Osteocyte (in vitro differentiated cells): ENCODE results near the gene RUNX2. TPM values are rescaled to one million over a fixed set of nuclear protein-coding genes. Genes with fewer than 3 reads are reported as not detected.

Source experiments
- DNase-seq: peaks from one replicate; pipeline ENCODE4 v3.0.0; 2021; ENCODE audit warnings: mixed read lengths; ENCODE audit not compliant: unreplicated experiment; ENCODE audit errors: extremely low spot score
- H3K27ac Mint-ChIP-seq: one replicate; pipeline ENCODE4 v1.8.0; 2021; ENCODE audit warnings: mild to moderate bottlenecking, mixed read lengths; ENCODE audit not compliant: unreplicated experiment
- H3K27me3 Mint-ChIP-seq: one replicate; pipeline ENCODE4 v1.8.0; 2021; ENCODE audit warnings: mixed read lengths; ENCODE audit not compliant: unreplicated experiment
- H3K36me3 Mint-ChIP-seq: one replicate; pipeline ENCODE4 v1.8.0; 2021; ENCODE audit warnings: mixed read lengths; ENCODE audit not compliant: unreplicated experiment
- H3K4me1 Mint-ChIP-seq: one replicate; pipeline ENCODE4 v1.8.0; 2021; ENCODE audit warnings: mixed read lengths; ENCODE audit not compliant: unreplicated experiment
- H3K4me3 Mint-ChIP-seq: one replicate; pipeline ENCODE4 v1.8.0; 2021; ENCODE audit warnings: mild to moderate bottlenecking, moderate library complexity, mixed read lengths; ENCODE audit not compliant: unreplicated experiment
- H3K9me3 Mint-ChIP-seq: one replicate; pipeline ENCODE4 v1.8.0; 2021; ENCODE audit warnings: mixed read lengths; ENCODE audit not compliant: unreplicated experiment
- CTCF ChIP-seq: fragments of 200-600 bp; sonication (generic); IDR thresholded peaks from 2 replicates; pipeline ENCODE4 v1.5.0; 2021; ENCODE audit warnings: antibody characterized with exemption, mild to moderate bottlenecking, moderate library complexity
- total RNA-seq: library from RNA; stranded (reverse); gene quantifications from 2 replicates; pipeline ENCODE4 v1.2.1, GENCODE V29; 2021

Gene RUNX2
- total RNA-seq, 1 donor from 2014 or later = 28.1 TPM

- H3K9me3 Mint-ChIP-seq = no peaks in the 10 kb centered on the region
- no peaks in the 10 kb centered on the region for H3K27me3 Mint-ChIP-seq
- no peak for TF ChIP-seq CTCF
- H3K36me3 Mint-ChIP-seq = peaks cover 32% of the 10 kb centered on the region
- DNase-seq = no peak
- no peak overlapping the region for H3K4me3 Mint-ChIP-seq
- peaks cover 15% of the 10 kb centered on the region for H3K4me1 Mint-ChIP-seq
- H3K27ac Mint-ChIP-seq = no peak overlapping the region
Observed at GRCh38 chr6:45455408-45455807, 127.3 kb downstream of the RUNX2 start.

GRCh38 chr6:45457141-45457540 is 129.0 kb downstream of the RUNX2 start:
- no peaks in the 10 kb centered on the region for H3K9me3 Mint-ChIP-seq
- no peak overlapping the region for H3K27ac Mint-ChIP-seq
- peaks cover 16% of the 10 kb centered on the region for H3K36me3 Mint-ChIP-seq
- H3K4me1 Mint-ChIP-seq = peaks cover 10% of the 10 kb centered on the region
- TF ChIP-seq CTCF = no peak
- H3K27me3 Mint-ChIP-seq = no peaks in the 10 kb centered on the region
- DNase-seq = no peak
- H3K4me3 Mint-ChIP-seq = no peak overlapping the region

- DNase-seq = no peak
- H3K27me3 Mint-ChIP-seq = no peaks in the 10 kb centered on the region
- H3K4me3 Mint-ChIP-seq = no peak overlapping the region
- no peaks in the 10 kb centered on the region for H3K9me3 Mint-ChIP-seq
- H3K36me3 Mint-ChIP-seq = peaks cover 10% of the 10 kb centered on the region
- H3K4me1 Mint-ChIP-seq = peaks cover 10% of the 10 kb centered on the region
- H3K27ac Mint-ChIP-seq = no peak overlapping the region
- no peak for TF ChIP-seq CTCF
Observed at GRCh38 chr6:45458672-45459071, 130.5 kb downstream of the RUNX2 start.

GRCh38 chr6:45460166-45460565 is 132.0 kb downstream of the RUNX2 start:
- no peak for TF ChIP-seq CTCF
- no peak overlapping the region for H3K4me3 Mint-ChIP-seq
- no peaks in the 10 kb centered on the region for H3K27me3 Mint-ChIP-seq
- H3K9me3 Mint-ChIP-seq = no peaks in the 10 kb centered on the region
- no peak overlapping the region for H3K27ac Mint-ChIP-seq
- peaks cover 10% of the 10 kb centered on the region for H3K36me3 Mint-ChIP-seq
- peaks cover 11% of the 10 kb centered on the region for H3K4me1 Mint-ChIP-seq
- no peak for DNase-seq

- H3K27ac Mint-ChIP-seq = no peak overlapping the region
- H3K36me3 Mint-ChIP-seq = peaks cover 11% of the 10 kb centered on the region
- no peak for TF ChIP-seq CTCF
- no peak overlapping the region for H3K4me3 Mint-ChIP-seq
- no peak for DNase-seq
- H3K9me3 Mint-ChIP-seq = no peaks in the 10 kb centered on the region
- H3K4me1 Mint-ChIP-seq = peaks cover 12% of the 10 kb centered on the region
- H3K27me3 Mint-ChIP-seq = no peaks in the 10 kb centered on the region
Observed at GRCh38 chr6:45461486-45461885, 133.4 kb downstream of the RUNX2 start.
